Measurements from ENCODE around the gene TSPAN19.
A peak's percentile ranks its signal among the peaks of the same experiment; 100 is the strongest.
"Not testable (repeated sequence)": the region's sequence is repeated elsewhere in the genome, so short reads cannot be mapped to it uniquely, and the experiment has no call there.

The TSPAN19 gene

DNA sequence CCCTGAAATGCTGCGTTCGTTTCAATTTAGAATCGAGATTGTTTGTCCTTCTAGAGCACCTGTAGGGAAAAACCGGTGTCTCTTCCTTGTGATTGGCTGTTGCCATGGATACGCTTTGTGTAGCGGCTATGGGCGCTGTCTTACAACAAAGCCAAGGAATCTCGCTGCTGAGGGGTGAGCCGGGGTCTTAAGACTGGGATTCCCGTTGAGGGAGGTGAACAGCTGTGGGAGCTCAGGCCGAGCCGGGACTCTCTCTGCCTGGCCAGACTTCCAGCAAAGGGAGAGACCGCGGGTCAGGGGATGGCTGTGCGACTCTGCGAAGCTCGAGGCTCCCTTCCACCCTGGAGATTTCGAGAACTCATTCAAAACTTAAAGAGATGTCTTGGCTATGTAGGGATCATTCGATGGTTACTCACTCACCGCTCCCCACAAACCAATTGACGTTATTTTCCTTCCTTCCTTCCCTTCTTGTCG lies at the start of gene TSPAN19, which contains the start of gene LRRIQ1:
Gene TSPAN19 (minus strand): TSS at position 44 of the 474 bp plus-strand sequence. CDS start 6,331 bp downstream, outside the sequence.
Gene LRRIQ1 (plus strand): TSS at position 118 of the 474 bp plus-strand sequence. CDS start 1,826 bp downstream, outside the sequence.
- peak; percentile 12 to 25 for DNase-seq

DNA sequence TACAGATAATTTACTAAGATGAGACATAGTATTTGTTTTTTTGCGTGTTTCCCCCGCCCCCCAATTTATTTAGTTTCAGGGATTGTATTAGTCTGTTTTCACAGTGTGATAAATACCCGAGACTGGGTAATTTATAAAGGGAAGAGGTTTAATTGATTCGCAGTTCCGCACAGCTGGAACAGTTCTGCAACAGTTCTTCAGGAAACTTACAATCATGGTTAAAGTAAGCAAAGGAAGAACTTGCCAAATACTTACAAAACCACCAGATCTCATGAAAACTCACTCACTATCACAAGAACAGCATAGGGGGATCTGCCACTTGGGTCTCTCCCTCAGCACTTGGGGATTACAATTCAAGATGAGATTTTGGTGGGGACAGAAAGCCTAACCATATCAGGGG lies 49.0 kb upstream of the TSPAN19 start:
- no peak for DNase-seq

DNA sequence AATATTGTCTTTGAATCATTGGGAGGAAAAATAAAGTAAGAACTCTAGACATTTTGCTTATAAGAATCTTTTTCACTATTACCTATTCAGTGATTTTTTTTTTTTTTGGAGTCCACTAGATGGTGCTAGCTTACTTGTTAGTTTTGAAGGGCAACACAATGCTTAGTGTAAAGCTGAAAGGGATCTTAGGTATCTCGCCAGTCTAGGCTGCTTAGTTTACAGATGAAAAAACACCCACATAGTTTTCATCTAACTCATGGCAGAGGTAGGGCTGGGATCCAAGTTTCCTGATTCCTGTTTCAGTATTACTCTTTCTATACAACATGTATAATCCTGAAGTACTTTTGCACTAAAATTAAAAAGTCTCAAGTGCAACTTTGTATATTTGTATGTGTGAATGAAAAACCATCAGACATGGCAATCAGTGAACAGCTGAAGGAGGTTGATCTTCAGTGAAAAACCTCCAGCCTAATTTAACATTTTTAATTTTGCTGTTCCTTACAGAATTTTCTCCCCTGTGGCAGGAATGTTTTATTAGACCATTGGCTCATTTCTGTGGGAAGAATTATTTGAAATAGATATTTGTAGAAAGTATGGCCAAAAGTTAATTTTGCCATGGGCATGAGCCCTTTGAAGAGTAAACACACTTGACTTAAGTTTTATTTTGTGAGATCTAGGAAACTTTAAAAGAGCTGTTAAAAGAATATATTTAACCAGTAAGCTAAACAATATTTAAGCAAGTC lies 40.8 kb upstream of the TSPAN19 start:
- DNase-seq: no peak

DNA sequence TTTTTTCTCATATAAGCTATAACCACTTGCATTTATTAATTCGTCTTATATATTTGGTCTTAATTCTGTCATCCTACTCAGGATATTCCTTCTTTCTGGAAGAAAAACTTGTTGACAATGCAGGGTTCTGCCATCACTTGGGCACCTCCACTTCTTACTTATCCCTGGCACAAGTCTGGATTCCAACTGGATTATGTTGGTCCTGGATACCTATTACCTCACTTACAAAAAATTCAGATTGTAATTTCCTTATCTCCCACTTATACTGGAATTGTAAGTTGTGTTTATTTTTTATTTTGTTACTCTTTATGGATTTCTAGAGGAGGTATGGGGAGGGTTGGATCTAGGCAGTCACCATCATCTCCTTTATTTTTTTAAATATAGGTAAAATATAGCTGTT lies 36.7 kb upstream of the TSPAN19 start:
- DNase-seq: no peak

DNA sequence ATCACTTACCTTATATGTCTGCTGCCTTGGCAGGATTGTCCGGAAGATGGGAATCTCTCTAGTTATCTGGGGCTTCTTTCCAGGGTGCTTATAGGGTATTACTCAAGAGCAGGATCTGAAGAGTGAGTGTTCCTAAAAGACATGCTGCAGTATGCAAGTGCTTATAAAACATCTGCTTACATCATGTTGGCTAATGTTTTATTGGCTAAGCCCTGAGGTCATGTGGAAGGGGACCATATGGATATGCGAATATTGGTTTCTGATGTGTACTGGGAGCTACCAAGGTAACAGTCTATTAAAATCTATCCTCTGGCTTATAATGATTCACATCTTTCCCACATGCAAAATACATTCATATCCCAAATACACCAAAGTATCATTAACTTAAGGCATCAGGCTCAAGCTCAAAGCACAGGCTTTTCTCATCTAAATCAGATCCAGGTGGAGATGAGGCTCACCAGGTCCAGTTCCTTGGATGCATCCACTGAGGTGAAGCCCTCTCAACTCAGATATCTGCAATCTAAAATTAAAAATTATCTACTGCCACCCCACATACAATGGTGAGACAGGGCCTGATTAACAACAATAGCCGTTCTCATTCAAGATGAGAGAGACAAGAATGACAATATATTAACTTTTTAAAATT lies 29.9 kb upstream of the TSPAN19 start:
- no peak for DNase-seq

DNA sequence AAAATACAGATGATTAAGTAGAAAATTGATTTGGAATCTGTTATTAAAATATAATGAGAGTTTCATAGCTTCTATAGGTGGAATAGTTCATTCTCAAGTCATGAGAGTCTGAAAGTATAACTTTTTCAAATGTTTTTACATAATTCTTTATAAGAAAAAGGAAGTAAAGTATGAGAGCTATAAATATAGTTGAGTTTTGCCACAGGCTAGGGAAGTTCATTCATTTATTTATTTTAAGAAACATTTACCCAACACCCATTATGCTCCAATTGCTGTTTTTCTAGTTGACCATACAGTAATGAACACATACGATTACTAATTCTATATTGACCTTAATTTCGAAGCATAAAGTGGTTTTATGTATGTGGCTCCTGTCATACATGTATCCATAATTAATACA lies 24.8 kb upstream of the TSPAN19 start:
- DNase-seq: no peak

DNA sequence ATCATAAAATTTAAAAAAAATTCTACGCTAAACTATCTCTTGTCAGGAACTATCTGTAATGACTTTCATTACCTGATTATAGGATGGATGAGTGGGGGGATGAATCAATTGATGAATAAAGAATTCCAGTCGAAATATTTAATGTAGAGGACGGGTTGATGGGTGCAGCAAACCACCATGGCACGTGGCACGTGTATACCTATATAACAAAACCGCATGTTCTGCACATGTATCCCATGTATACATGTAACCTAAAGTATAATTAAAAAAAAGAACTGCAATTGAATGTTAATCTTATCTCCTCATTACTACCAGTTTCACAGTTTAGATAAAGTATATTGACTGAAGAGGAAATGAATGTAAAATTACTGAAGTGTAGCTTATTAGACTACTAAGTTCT lies 23.5 kb upstream of the TSPAN19 start:
- no peak for DNase-seq

DNA sequence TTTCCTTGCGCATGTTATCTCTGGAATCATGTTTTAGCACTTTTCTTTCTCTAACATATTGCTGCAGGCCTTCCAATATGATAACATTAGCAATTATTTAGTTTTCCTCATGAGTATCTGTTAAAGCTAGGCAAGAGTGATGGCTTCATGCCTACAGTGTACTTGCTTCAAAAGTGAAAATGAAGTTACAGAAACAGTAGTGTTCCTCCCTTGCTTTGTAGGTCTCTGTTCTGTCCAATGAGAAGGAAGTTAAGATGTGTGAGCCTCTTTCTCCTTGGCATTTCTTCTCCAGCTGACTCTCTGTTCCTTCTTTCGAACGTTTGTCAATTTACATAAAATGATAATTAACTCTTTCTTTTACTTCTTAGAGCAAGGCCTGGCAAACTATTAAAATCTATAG lies 22.3 kb upstream of the TSPAN19 start:
- DNase-seq: no peak

DNA sequence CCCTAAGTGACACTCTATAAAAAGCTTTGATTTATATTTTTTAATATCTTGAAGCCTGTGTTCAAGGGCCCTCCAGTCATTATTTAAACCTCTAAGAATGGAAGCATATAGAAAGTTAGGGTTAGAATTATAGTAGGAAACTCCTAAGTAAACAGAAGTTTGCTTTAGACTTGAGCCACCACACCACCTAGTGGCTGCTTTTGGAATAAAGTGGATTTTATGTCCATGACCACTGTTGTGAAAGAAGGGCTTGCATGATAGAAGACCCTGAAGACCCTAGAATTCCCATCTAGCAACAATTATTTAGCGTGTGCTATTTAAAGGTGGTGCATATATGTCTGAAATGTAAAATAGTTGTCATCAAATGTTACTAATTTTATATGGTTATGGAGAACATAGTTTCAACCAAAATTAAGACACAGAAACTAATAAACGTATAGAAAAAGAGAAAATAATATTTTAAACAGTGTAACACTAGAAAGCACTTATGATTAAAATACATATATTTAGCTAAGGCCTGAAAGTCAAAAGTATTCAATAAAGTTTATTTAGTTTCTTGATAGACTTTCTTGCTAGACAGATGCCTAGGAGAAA lies 21.4 kb upstream of the TSPAN19 start:
- DNase-seq: peak; percentile 11 to 18

DNA sequence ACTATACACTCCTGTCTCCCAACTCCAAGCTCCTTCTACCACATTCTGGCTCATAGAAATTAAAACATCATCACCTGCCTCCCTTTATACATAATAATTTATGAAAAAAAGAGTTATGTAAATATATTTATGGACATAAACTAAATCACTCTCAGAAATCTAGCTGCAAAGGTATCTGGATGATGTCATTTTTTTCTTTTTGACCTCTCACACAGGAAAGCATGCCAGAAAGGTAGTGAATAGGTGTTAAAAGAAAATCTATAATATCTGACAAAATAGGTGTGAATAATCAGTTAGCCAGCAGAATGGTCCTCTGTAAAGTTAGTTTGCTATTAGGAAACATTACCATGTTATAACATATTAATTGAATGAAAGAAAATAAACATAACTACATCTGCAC lies 7.8 kb upstream of the TSPAN19 start:
- no peak for DNase-seq

DNA sequence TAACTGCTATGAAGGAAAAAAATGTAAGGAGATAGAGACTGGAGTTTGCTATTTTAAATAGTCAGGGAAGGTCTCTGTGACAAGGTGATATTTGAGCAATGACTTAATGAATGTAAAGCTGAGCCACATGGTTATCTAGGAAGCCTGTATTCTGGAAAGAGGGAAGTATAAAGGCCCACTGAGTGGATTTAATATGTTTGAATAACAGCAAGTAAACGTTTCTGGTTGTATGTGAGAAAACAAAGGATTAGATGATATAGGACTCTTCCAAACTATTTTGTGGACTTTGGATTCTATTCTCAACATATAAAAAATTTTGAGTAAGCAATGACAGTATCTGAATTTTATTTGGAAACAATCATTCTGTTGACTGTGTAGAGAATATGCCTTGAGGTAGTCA lies 5.3 kb upstream of the TSPAN19 start:
- no peak for DNase-seq

DNA sequence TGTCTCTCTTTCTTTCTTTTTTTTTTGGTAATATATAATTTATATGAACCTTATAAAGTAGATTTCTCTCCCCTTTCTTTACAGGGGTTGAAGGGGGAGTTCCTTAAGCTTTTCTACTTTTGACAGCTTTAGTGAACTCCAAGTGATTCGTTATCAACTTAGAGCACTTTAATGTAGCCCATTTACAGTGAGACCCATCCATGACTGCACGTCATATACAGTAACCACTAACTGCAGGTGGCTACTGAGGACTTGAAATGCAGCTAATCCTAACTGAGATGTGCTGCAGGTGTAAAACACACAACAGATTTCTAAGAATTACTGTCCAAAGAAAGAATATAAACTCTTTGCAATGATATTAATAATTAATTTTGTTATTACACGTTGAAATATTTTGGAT lies 656 bp upstream of the TSPAN19 start:
- no peak for DNase-seq

DNA sequence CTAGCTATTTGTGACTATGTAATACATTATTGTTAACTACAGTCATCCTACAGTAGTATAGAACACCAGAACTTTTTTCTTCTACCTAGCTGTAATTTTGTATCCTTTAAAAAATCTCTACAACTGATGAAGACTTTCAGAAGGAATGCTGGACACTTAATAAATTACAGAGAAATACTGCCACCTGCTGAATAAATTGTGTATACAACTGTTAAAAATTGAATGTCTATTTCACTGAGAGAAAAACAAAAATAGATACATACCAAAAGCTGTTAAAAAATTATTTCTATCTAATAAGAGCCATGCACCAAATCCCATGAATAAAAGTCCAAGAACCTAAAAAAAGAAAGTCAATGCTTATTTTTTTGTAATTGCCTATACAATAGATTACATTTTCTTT lies 6.6 kb downstream of the TSPAN19 start:
- peak in 1 of 2 donors; percentile 5 for DNase-seq

DNA sequence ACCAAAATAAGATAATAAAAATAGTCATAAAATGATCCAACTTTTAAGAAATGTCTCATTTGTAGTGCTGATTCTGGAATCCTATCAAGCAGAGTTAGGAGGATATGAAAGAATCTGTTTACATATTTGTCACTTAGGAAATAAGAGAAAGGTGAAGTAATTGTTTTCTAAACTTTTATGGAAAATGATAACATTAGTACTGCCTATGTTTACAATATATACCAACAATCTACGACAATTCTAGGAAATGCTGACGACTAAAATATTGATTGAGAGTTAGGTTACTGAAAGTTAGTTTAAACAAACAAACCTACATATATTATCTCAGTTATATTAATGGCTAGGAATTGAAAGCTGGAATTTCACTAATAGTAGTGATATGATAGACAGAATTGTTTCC lies 18.0 kb downstream of the TSPAN19 start:
- DNase-seq: no peak

DNA sequence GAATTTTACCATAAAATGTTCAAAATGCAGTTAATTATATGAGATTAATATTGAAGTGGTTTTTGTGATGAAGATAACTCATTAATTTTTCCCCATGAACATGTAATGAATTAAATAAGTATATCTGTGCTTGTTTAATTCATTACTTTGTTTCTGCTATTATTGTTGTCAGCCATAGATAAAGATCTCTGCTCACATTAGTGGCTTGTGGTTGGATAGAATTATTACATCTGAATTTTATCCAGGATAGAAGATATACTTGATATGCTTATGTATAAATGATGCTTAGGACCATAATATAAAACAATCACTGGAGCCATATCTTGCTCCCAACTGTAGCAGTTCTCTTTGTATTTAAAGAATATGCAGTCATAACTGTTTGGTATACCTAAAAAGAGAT lies 18.5 kb downstream of the TSPAN19 start:
- DNase-seq: no peak

DNA sequence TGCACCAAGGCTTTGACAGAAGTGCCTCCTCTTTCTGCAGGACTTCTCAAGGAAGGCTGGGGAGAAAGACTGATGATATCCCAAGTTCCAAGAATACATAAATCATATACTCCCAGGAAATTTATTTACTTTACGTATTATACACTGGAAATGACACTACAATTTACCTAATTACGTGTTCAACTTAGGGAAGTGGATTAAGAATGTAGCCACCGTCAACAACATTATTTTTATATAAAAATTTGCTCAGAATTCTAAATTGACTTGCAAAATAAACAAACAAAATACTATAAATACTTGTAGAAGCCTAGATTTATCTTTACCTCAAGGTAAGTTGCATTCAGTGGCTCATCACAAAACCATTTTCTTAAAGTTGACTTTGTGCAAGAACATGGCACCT lies 18.9 kb downstream of the TSPAN19 start:
- DNase-seq: no peak

DNA sequence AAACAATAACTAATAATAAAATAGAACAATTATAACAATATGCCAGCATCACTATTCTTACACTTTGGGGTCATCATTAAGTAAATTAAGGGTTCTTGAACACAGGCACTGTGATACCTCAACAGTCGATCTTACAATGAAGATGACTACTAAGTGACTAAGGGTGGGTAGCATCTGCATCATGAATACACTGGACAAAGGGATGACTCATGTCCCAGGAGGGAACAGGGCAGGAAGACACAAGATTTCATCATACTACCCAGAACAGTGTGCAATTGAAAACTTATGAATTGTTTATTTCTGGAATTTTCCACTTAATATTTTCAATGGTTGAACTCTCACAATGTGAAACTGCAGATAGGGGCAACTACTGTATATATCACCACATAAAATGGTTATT lies 19.7 kb downstream of the TSPAN19 start:
- no peak for DNase-seq

DNA sequence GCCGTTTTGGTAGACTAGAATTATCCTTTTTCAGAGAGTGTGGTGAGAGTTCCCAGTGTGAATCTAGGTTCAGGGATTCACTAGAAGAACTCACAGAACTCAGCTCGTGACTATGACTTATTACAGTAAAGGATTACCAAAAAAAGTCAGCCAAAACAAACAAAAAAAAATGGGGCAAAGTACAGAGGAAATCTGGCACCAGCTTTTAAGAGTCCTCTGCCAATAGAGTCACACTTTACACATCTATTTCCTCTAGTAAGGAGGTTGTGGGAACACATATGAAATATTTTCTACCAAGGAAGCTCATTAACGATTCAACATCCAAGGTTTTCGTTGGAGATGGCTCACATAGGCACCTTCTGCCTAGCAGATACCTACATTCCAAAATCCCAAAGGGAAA lies 28.2 kb downstream of the TSPAN19 start:
- no peak for DNase-seq

DNA sequence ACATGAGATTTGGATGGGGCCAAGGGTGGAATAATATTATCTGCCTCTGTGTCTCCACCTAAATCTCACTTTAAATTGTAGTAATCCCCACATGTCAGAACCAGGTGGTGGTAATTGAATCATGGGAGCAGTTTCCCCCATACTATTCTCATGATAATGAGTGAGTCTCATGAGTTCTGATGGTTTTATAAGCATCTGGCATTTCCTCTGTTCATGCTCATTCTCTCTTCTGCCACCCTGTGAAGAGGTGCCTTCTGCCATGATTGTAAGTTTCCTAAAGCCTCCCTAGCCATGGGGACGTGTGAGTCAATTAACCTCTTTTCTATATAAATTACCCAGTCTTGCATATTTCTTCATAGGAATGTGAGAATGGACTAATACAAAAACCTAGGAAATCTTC lies 29.9 kb downstream of the TSPAN19 start:
- DNase-seq: no peak

DNA sequence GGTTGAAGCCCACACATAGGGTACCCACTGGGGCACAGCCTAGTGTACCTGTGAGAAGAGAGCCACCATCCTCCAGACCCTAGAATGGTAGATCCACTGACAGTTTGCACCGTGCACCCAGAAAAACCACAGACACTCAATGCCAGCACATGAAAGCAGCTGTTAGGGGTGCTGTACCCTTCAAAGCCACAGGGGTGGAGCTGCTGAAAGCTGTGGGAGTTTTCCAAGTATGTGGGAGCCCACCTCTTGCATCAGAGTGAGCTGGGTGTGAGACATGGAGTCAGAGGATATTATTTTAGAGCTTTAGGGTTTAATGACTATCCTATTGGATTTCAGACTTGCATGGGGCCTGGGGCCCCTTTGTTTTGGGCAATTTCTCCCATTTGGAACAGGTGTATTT lies 30.5 kb downstream of the TSPAN19 start:
- DNase-seq: no peak

DNA sequence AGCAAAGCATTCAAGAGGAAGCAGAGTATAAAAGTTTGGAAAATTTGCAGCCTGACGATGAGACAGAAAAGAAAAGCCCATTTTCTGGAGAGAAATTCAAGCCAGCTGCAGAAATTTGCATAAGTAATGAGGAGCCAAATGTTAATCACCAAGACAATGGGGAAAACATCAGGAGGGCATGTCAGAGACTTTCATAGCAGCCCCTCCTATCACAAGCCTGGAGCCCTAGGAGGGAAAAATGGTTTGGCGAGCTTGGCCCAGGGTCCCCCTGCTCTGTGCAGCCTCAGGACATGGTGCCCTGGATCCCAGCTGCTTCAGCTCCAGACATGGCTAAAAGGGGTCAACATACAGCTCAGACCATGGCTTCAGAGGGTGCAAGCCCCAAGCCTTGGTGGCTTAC lies 31.0 kb downstream of the TSPAN19 start:
- DNase-seq: not testable (repeated sequence)

DNA sequence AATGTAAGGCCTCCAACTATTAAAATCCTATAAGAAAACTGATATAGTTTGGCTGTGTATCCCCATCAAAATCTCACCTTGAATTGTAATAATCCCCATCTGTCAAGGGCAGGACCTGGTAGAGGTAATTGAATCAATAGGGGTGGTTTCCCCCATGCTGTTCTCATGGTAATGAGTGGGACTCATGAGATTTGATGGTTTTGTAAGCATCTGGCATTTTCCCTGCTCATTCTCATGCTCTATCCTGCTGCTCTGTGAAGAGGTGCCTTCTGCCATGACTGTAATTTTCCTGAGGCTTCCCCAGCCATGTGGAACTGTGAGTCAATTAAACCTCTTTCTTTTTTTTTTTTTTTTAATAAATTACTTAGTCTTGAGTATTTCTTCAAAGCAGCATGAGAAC lies 31.9 kb downstream of the TSPAN19 start:
- DNase-seq: no peak

DNA sequence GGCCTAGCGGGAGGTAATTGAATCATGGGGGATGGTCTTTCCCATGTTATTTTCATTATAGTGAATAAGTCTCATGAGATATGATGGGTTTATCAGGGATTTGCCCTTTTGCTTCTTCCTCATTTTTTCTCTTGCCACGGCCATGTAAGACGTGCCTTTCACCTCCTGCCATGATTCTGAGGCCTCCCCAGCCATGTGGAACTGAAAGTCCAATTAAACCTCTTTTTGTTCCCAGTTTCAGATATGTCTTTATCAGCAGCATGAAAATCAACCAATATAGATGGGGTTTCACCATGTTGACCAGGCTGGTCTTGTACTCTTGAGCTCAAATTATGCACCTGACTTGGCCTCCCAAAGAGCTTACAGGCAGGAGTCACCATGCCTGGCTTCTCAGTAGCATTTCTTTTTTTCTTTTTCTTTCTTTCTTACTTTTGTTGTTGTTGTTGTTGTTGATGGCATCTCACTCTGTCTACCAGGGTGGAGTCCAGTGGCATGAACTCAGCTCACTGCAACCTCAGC lies 33.2 kb downstream of the TSPAN19 start:
- DNase-seq: no peak

DNA sequence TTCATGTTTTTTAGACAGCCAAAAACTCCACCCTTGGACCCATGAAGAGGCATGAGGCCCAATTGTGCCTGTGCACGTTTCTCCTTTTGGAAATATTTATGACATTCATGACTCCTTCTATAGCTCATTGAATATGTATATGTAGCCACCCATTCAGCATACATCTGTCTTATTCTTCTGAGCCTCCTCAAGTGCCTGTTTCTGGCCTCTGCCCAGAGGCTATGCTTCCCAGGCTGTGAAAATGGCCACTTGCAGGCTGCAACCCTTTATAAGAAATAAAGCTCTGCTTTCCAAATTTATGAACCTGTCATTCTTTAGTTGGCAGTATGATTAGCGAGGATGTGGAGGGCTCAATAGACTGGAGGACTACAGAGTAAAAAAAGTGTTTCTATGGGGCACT lies 35.3 kb downstream of the TSPAN19 start:
- no peak for DNase-seq
